ENCODE data around the gene COL3A1. TPM values are rescaled to one million over a fixed set of nuclear protein-coding genes. Genes with fewer than 3 reads are reported as not detected.

The COL3A1 gene
- polyA plus RNA-seq, 3 donors, result 65.6 to 363 (median 262) TPM

DNA sequence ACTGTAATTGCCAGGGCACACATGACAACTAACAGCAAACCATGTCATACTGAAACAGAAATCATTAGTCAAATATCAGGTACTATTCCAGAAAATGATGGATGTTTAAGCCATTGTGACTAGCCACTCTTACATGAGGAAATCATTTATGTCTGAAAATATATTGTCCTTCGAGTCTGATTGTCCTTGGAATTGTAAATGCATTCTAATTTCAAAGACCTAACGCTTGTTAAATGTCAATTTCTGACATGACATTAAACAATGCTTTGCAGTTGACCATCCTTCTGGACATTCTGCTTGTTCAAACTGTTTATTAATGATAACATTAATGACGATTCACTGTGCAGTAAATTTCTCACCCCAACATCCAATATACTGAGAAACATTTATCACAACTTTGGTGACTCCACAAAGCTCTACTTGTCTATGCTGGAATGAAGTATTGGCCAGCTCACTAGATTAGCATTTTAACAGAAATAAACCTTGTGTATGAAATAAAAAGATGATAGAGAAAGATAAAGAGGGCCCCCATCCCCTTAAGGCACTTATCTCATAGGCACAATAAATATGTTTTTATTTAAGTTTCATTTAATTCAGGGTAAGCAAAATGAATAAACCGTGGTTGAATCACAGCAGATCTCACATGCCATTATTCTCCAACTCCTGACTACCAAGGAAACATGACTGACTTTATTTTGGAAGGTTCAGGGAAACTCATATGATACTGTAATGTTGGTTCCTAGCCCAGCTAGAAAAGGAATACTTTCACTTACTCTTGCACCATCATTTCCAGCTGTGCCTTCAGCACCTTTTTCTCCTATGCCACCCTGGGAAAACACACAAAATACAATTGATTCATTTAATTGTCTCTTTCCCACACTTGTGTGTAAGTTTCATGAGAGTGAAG, 82.3 kb downstream of the COL3A1 start:
- H3K27ac ChIP-seq (ENCODE audit: low read depth, low read length), result no peak overlapping the region
- 60 to 76% (median 73%) methylated on average over 4 of the region's 4 CpGs for WGBS, 3 donors

DNA sequence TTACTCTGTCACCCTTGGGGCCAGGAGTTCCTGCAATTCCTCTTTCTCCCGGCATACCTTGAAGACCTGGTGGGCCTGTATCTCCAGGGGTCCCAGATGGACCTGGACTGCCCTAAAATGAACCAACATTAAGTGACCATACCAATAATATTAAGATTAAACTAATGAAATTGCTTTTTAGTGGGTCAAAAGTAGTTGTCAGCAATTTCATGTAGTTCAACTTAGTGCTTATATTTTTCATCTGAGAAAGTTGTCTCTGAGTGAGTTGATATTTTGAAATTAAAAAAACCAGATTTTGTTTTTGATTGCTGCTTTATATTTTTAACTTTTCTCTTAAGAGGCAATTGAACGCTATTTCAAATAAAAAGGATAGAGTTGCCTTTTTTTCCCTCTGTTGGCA, 83.1 kb downstream of the COL3A1 start:
- WGBS, 3 donors, result 92 to 98% (median 94%) methylated on average over 2 of the region's 2 CpGs

DNA sequence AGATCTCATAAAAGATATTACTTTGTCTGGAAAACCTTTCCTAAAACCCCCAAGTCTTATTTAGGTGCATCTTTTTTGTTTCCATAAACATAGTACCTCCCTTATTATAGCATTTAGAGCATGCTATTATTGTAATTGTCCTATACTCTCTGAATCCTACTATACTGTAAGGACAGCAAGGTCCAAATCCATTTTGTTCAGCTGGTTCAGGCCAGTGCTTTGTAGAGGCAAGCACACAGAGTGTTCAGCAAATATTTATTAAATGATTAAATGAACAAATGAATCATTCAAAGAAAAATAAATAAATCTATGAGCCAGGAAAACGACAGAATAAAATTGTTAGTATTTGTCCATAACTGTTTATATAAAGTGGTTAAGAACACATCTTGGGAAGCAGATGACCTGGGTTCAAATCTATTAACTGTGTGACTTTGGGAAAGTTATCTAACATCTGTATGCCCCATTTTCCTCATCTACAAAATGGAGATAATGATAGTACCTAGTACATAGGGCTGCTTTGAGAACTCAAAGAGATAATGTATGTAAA, 86.0 kb downstream of the COL3A1 start:
- WGBS, 3 donors, result 22 to 67% (median 61%) methylated on average over 1 of the region's 1 CpG
- no peak overlapping the region for H3K27ac ChIP-seq (ENCODE audit: low read depth, low read length)

More for the DNA sequence above, 83.1 kb downstream of the COL3A1 start:
- no peak overlapping the region for H3K27ac ChIP-seq (ENCODE audit: low read depth, low read length)

Other genes with a start within 250 kb of the COL3A1 start
- gene COL5A2, start 205.4 kb downstream of the COL3A1 start, polyA plus RNA-seq, result 10 to 100 TPM in 2 of 3 donors, 1 to 10 TPM in 1; 8.0 to 44.5 (median 29.1) TPM

All from adipose tissue (tissue), 3 donors.